Right lobe of liver (tissue), 4 donors: ENCODE measurements around the gene TEX264.

Experiments used
- POLR2A ChIP-seq: fragments of 450-650 bp; IDR thresholded peaks from one replicate; pipeline ENCODE4 v1.6.1; 2017; ENCODE audit warnings: antibody characterized with exemption, mild to moderate bottlenecking
- TF ChIP-seq, protein P1 (sequence below), 4 donors: fragments of 200-600 bp in 3 of 4; fragments of 450-650 bp in 1 of 4; IDR thresholded peaks; one replicate each; pipeline versions ENCODE4 v1.5.1 to v1.8.0; 2016 to 2022; ENCODE audit warnings: antibody characterized with exemption in 4 of 4, mild to moderate bottlenecking in 2 of 4
- donor health status: DM: no; HTN: no; CAD: no.
- donor health status: DM: no; HTN: no; CAD: no.
- donor health status: DM: no; HTN: yes; CAD: no.

DNA sequence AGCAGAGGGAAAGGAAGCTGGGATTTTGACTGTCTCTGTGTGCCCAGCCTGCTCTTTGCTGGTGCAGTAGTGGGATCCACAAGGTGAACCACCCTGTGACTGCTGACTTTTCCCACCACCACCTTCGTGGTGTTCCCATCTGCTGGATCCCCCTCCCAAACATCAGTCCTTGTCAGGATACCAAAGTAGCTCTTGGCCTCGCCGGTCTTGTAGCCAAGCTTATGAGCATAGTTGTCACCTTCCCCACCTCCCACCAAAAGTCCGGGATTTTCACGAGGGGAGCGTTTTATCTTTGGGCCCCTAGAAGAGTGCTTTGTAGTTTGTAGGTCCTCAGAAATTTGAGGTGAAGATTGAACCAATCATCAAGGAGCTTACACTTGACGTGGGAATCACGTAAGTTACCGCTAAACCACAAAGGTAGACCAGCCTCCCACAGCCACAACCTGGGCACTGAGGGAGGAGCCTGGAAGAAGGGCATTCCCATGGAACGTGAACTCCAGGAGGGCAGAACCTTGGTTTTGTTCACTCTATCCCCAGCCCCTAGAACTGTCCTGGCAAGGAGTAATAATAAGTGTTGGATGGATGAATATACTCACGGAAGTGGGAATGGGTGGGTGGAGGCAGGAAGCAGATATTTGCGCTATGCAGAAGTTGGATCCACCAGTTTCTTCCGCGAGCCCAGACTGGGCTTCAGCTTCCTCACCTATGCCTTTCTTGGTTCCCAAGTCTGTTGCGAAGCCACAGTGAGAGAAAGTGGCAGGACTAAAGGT, 814 bp upstream of the TEX264 start:
- TF ChIP-seq, protein P1, sequence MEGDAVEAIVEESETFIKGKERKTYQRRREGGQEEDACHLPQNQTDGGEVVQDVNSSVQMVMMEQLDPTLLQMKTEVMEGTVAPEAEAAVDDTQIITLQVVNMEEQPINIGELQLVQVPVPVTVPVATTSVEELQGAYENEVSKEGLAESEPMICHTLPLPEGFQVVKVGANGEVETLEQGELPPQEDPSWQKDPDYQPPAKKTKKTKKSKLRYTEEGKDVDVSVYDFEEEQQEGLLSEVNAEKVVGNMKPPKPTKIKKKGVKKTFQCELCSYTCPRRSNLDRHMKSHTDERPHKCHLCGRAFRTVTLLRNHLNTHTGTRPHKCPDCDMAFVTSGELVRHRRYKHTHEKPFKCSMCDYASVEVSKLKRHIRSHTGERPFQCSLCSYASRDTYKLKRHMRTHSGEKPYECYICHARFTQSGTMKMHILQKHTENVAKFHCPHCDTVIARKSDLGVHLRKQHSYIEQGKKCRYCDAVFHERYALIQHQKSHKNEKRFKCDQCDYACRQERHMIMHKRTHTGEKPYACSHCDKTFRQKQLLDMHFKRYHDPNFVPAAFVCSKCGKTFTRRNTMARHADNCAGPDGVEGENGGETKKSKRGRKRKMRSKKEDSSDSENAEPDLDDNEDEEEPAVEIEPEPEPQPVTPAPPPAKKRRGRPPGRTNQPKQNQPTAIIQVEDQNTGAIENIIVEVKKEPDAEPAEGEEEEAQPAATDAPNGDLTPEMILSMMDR (IDR thresholded peaks at IDR 0.05), result no peak
- no peak for TF ChIP-seq POLR2A
